Keratinocyte (primary cell): Measurements from ENCODE around the gene MAMDC2. TPM values are rescaled to one million over a fixed set of nuclear protein-coding genes. Genes with fewer than 3 reads are reported as not detected.

Source experiments
- DNase-seq: peaks from one replicate; pipeline ENCODE4 v3.0.0-alpha.2; 2011; ENCODE audit warnings: low read depth, missing footprints, low spot score
- FAIRE-seq: peaks from 2 replicates; lab custom pipeline; 2011; peaks lifted over from hg19 to GRCh38; lab: Jason Lieb, UNC
- H2AFZ ChIP-seq: 2 replicates; pipeline ENCODE4 v1.6.0; 2012; ENCODE audit warnings: low read length, control low read depth, inconsistent platforms; ENCODE audit not compliant: control insufficient read depth
- H3K27ac ChIP-seq: 2 replicates; pipeline ENCODE4 v1.5.1; 2011; ENCODE audit warnings: low read length; ENCODE audit not compliant: control insufficient read depth, insufficient read depth
- H3K27me3 ChIP-seq: 3 replicates; pipeline ENCODE4 v1.6.0; 2011; ENCODE audit warnings: low read length; ENCODE audit not compliant: control insufficient read depth, insufficient read depth; ENCODE audit errors: extremely low read depth
- H3K36me3 ChIP-seq, 2 experiments: 2 replicates in 1 of 2; 3 replicates in 1 of 2; pipeline ENCODE4 v1.5.1; 2011; ENCODE audit warnings: low read length in 2 of 2, mild to moderate bottlenecking in 1 of 2; ENCODE audit not compliant: control insufficient read depth in 2 of 2, insufficient read depth in 2 of 2; ENCODE audit errors: extremely low read depth in 1 of 2
- H3K4me1 ChIP-seq: 3 replicates; pipeline ENCODE4 v1.5.1; 2011; ENCODE audit warnings: low read length; ENCODE audit not compliant: control insufficient read depth, insufficient read depth; ENCODE audit errors: extremely low read depth
- H3K4me2 ChIP-seq: 3 replicates; pipeline ENCODE4 v1.6.0; 2011; ENCODE audit warnings: low read depth, low read length; ENCODE audit not compliant: control insufficient read depth, insufficient read depth; ENCODE audit errors: extremely low read depth
- H3K4me3 ChIP-seq, 3 experiments: fragments of 200-600 bp in 1 of 3; sonication (generic) in 1 of 3; 2 replicates in 2 of 3; 3 replicates in 1 of 3; pipeline ENCODE4 v1.5.1; 2011 to 2016; ENCODE audit warnings: low read length in 3 of 3, mild to moderate bottlenecking in 3 of 3, control low read depth in 2 of 3, inconsistent platforms in 1 of 3, low read depth in 1 of 3, mixed read lengths in 1 of 3, mixed run types in 1 of 3, moderate library complexity in 1 of 3; ENCODE audit not compliant: control insufficient read depth in 2 of 3, insufficient read depth in 2 of 3; ENCODE audit errors: extremely low read depth in 1 of 3
- H3K79me2 ChIP-seq: 2 replicates; pipeline ENCODE4 v1.6.0; 2012; ENCODE audit warnings: low read length; ENCODE audit not compliant: control insufficient read depth, insufficient read depth
- H3K9ac ChIP-seq: 3 replicates; pipeline ENCODE4 v1.6.0; 2011; ENCODE audit warnings: low read length; ENCODE audit not compliant: control insufficient read depth, insufficient read depth; ENCODE audit errors: extremely low read depth
- H3K9me1 ChIP-seq: 3 replicates; pipeline ENCODE4 v1.6.0; 2011; ENCODE audit warnings: low read length; ENCODE audit not compliant: control insufficient read depth, insufficient read depth; ENCODE audit errors: extremely low read depth
- H3K9me3 ChIP-seq: 2 replicates; pipeline ENCODE4 v1.5.1; 2012; ENCODE audit warnings: low read depth, low read length; ENCODE audit not compliant: control insufficient read depth
- H4K20me1 ChIP-seq: 3 replicates; pipeline ENCODE4 v1.6.0; 2011; ENCODE audit warnings: low read length; ENCODE audit not compliant: control insufficient read depth, insufficient read depth; ENCODE audit errors: extremely low read depth
- CTCF ChIP-seq, 3 experiments: IDR thresholded peaks in 1 of 3; conservative IDR thresholded peaks in 1 of 3; optimal IDR thresholded peaks in 1 of 3; 2 replicates in 2 of 3; 3 replicates in 1 of 3; pipeline versions ENCODE3 to v1.5.1; 2011; ENCODE audit warnings: low read length in 3 of 3, mild to moderate bottlenecking in 3 of 3, moderate library complexity in 2 of 3, control low read depth in 1 of 3, inconsistent platforms in 1 of 3; ENCODE audit not compliant: insufficient read depth in 2 of 3; ENCODE audit errors: extremely low read depth in 1 of 3
- EZH2 ChIP-seq: IDR thresholded peaks from one replicate; pipeline ENCODE4 v1.6.1; 2012; ENCODE audit warnings: inconsistent platforms, mild to moderate bottlenecking, low read length, moderate library complexity
- dilution Hi-C: fragments of 300-500 bp; cut with MboI; formaldehyde crosslinking; loops from one replicate; pipeline ENCODE4 v1.7.0; 2020; ENCODE audit warnings: low sequenced_read_pairs; ENCODE audit not compliant: extremely low pct_ligation_motif_present
- polyA plus RNA-seq, 5 experiments: library from polyadenylated mRNA; depleted of rRNA in 3 of 5; stranded (reverse) in 3 of 5; stranded (forward) in 1 of 5; unstranded in 1 of 5; fragments of >200 nt; gene quantifications; 1 replicate in 1 of 5; 2 replicates in 3 of 5; 3 replicates in 1 of 5; pipeline versions ENCODE4 v1.2.1 to v1.2.3, GENCODE V29; 2011 to 2012; ENCODE audit warnings: missing spikeins in 2 of 5, low read depth in 1 of 5, low replicate concordance in 1 of 5

MAMDC2 gene
- polyA plus RNA-seq, 1 donor (not counting 4 experiments of a cell fraction or from before 2014, with no cell fraction given): 4.2 TPM

DNA sequence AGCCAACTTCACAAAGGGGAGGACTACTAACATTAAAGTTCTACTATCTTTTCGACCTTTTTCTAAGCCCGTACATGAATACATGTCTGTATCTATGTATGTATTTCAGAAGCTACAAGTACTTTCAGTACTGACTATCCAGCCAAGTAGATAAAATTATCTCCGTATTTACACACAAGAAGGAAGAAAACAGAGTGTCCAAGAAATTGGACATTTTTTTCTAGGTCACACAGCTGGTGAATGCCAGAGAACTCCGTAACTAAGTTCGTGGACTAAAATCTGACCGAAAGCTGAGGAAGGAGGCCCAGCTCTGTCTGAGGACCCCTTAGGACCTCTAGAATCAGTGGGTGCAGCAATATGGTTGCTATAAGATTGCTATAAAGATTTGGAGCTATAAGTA lies 83.4 kb downstream of the MAMDC2 start:
- Histone ChIP-seq H3K4me3 (no peak overlapping the region), H3K79me2 (no peaks in the 10 kb centered on the region), H3K27ac (no peak overlapping the region), H3K9ac (no peak overlapping the region), H4K20me1 (no peaks in the 10 kb centered on the region), H3K9me3 (no peaks in the 10 kb centered on the region), H3K4me2 (no peak overlapping the region), H3K27me3 (no peaks in the 10 kb centered on the region), H3K4me1 (peaks cover 41% of the 10 kb centered on the region), H2AFZ (no peak overlapping the region), H3K36me3 (no peaks in the 10 kb centered on the region), H3K9me1 (peaks cover 6% of the 10 kb centered on the region)
- TF ChIP-seq CTCF (optimal IDR thresholded peaks at IDR 0.05 in 1 of 3, IDR thresholded peaks at IDR 0.05 in 1 of 3, conservative IDR thresholded peaks at IDR 0.05 in 1 of 3; ENCODE audit: extremely low read depth in 1 of 3, insufficient read depth in 2 of 3, low read length in 3 of 3) (no peak), EZH2 (no peak)
- no peak for FAIRE-seq
- DNase-seq: no peak
- dilution Hi-C loops: no loop called here

DNA sequence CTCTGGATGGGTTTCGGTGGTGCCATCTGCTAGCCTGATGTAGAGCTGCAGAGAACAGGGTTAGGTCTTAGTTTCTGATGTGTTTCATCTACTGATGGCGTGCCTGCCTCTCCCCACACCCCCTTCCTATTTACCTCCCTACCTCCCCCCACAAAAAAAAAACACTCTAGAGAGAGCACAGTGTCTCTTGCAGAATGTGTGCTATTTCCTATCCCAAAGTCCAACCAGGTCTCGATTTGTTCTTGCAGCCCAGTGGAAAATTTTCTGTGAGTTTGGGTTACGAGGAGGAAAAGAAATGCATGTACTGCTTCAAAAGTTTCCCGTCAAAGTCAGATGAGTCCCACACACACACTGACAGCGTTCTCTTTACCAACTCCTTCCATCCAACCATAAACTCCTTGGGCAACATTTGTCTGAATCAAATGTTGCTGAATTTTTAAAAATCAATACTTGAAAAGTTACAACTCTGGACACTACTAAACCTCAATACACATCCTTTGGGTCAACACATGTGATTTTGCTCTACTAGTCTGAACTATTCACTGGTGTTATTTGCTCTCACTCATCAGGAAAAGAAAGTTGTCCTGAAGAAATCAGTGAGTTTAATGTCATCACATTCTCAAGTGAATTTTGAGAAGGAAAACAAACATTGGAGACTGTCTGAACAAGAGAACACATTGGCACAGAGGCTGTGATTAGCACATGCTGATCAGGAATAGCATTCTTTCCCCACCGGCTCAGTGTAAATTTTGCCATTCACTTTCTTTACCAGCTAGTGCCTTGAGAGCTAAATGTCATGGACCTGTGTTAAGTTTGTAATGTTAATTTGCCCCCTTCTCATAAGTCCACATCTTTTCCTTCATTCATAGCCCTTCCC lies 84.1 kb downstream of the MAMDC2 start:
- DNase-seq (no peak), FAIRE-seq (no peak)
- H3K27ac ChIP-seq: no peak overlapping the region
- H3K9me3 ChIP-seq: no peaks in the 10 kb centered on the region
- no peak overlapping the region for H3K9ac ChIP-seq
- dilution Hi-C loops: no loop called here
- no peaks in the 10 kb centered on the region for H3K79me2 ChIP-seq
- no peaks in the 10 kb centered on the region for H3K36me3 ChIP-seq
- no peak overlapping the region for H2AFZ ChIP-seq
- peaks cover 38% of the 10 kb centered on the region for H3K4me1 ChIP-seq
- H4K20me1 ChIP-seq: no peaks in the 10 kb centered on the region
- H3K9me1 ChIP-seq: peaks cover 5% of the 10 kb centered on the region
- H3K27me3 ChIP-seq: no peaks in the 10 kb centered on the region
- TF ChIP-seq EZH2 (no peak), CTCF (optimal IDR thresholded peaks at IDR 0.05 in 1 of 3, IDR thresholded peaks at IDR 0.05 in 1 of 3, conservative IDR thresholded peaks at IDR 0.05 in 1 of 3; ENCODE audit: extremely low read depth in 1 of 3, insufficient read depth in 2 of 3, low read length in 3 of 3) (no peak)
- no peak overlapping the region for H3K4me2 ChIP-seq
- no peak overlapping the region for H3K4me3 ChIP-seq
